T-helper 1 cell treated with Interleukin-12 subunit alpha and Interleukin-12 subunit beta and Interleukin-4 antibody, amounts not matched to agents 30 μg/mL and 1 μg/mL, for 36 hours (primary cell): Measurements from ENCODE around the gene RASSF4.

Source experiments
- H3K27ac Mint-ChIP-seq: one replicate; pipeline ENCODE4 v1.8.0; 2021; ENCODE audit warnings: mild to moderate bottlenecking, mixed read lengths
- H3K27me3 Mint-ChIP-seq: one replicate; pipeline ENCODE4 v1.8.0; 2021; ENCODE audit warnings: low read depth, mixed read lengths
- H3K36me3 Mint-ChIP-seq: one replicate; pipeline ENCODE4 v1.8.0; 2021; ENCODE audit warnings: low read depth, mixed read lengths
- H3K4me1 Mint-ChIP-seq: one replicate; pipeline ENCODE4 v1.8.0; 2021; ENCODE audit warnings: low read depth, mixed read lengths
- H3K4me3 Mint-ChIP-seq: one replicate; pipeline ENCODE4 v1.8.0; 2021; ENCODE audit warnings: mild to moderate bottlenecking, moderate library complexity, mixed read lengths
- H3K9me3 Mint-ChIP-seq: one replicate; pipeline ENCODE4 v1.8.0; 2021; ENCODE audit warnings: mixed read lengths

Gene RASSF4

DNA sequence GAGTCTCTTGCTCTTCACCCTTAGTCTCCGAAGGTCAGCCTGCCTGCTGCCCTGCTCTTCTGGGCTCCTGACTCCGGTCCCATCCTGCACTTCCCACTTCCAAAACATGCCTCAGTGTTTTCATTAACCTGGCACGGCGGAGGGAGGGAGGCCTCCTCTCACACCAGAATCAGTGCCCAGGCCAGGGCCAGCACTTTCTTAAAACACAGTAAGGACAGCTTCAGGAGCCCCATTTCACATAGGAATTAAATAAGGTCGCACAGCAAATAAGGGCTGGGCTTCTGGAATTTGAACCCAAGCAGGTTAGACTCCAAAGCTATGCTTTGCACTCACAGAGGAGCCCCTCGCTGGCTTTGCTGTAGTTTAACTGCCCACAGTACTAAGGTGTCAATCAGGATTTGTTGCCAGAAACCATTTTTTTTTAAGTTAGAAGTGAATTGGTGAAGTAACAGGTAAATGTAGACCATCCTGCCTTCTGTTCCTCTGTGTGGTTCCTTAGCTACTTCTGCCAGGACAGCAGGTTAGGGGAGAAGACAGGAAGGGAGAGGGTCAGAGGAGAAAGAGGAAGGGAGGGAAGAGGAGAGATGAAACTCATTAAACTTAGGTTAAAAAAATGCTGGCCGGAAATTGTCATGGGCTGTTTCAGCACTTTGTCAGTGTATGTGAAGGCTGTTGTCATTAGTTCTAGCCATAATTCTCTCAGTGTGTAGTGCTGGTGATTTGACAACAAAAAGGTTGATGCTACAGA, 1.1 kb downstream of the RASSF4 start:
- peak overlapping the region; percentile 80 for H3K4me3 Mint-ChIP-seq
- no peaks in the 10 kb centered on the region for H3K27me3 Mint-ChIP-seq
- no peaks in the 10 kb centered on the region for H3K9me3 Mint-ChIP-seq
- no peak overlapping the region for H3K27ac Mint-ChIP-seq
- H3K36me3 Mint-ChIP-seq, result peaks cover 10% of the 10 kb centered on the region
- H3K4me1 Mint-ChIP-seq, result peaks cover 22% of the 10 kb centered on the region

DNA sequence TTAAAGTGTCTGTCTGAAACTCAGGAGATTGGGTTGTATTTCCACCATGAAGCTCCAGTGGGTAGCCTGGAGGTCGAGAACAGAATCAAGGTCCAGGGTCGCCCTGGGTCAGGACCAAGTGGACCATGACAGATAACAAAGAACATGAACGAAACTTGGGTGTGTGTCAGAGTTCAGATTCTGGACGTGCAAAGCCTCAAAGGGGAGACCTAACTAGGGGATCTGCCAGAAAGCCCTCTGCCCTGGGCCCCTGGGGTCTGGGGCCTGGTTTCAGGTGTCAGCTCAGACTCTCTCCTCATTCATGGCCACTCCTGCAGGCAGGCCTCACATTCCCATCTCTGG, 1.6 kb downstream of the RASSF4 start:
- H3K4me1 Mint-ChIP-seq, result peaks cover 24% of the 10 kb centered on the region
- H3K9me3 Mint-ChIP-seq, result no peaks in the 10 kb centered on the region
- peaks cover 5% of the 10 kb centered on the region for H3K36me3 Mint-ChIP-seq
- no peaks in the 10 kb centered on the region for H3K27me3 Mint-ChIP-seq
- H3K4me3 Mint-ChIP-seq, result no peak overlapping the region
- no peak overlapping the region for H3K27ac Mint-ChIP-seq

DNA sequence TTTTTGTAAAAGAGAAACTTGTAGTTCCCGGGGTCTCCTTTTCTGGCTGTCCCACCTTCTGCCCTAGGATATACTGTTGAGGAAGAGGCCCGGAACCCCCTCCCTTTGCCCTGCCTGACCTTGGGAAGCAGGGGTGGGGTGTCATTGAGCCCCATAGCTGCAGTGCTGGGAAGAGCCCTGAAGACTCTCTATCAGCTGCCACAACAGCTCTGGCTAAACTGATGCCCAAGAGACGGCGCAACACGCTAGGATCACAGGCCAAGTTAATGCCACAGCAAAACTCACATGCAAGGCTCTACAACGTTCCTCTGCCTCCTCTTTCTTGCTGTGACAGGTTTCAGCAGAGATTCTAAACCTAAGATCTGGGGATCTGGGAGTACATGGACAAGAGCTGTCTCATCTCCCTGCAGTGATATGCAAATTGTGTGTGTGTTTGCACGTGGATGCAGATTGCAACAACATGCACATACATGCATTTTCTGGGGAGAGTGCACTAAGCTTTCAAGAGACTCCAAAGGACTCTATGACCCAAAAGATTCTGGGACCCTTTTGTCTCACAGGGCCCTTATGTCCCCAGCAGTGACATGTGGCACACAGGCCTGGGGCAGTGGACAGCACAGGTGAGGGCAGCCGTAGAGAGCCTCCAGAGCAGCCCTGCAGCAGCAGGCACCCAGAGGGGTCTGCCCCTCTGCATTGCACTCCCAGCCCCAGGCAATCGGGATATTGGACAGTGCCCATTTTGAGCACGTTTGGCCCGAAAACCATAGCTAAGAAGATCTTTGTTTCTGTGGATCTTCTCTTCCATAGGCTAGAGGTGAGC, 2.5 kb downstream of the RASSF4 start:
- Mint-ChIP-seq H3K27ac (no peak overlapping the region), H3K4me1 (peaks cover 25% of the 10 kb centered on the region), H3K9me3 (no peaks in the 10 kb centered on the region), H3K4me3 (no peak overlapping the region), H3K27me3 (no peaks in the 10 kb centered on the region), H3K36me3 (peaks cover 2% of the 10 kb centered on the region)

DNA sequence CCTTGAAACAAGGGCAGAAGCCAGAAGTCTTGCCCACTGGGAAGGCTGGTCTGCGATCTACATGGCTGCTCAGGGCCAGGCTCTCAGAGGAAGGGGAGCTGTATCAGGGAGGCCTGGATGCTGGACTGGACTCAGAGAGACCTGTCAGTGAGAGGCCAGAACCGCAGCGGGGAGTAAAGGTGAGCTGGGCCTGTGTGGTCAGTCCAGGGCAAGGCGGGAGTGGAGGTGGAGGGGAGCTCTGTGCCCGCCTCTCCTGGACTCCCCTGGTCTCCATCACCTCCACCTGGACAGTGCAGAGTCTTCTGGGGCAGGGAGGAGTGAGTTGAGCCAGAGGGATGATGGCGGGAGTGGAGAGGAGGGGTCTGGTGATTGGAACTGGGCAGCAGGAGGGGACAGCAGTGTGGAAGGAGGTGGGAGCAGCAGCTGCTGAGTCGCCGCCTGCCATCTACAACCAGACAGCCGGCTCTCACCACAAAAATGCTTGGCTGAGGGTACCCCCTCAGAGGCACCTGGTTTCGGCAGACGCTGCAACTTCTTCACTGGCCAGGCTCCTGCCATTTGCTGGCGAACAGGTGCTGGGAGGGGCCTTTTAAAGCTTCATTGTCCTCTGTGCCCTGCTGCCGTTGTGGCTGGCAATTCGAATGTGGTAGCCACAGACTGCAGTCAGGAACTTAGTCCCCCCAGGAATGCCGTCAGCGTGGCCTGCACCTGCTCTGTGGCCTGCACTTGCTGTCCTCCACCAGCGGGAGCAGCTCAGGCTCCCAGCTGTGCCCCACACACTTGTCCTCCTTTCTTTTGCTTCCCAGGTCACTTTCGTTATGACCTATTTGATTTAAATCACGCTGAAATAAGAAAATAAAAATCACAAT, 3.5 kb downstream of the RASSF4 start:
- Mint-ChIP-seq H3K9me3 (no peaks in the 10 kb centered on the region), H3K36me3 (peaks cover 2% of the 10 kb centered on the region), H3K4me1 (peaks cover 33% of the 10 kb centered on the region), H3K4me3 (no peak overlapping the region), H3K27ac (no peak overlapping the region), H3K27me3 (no peaks in the 10 kb centered on the region)

DNA sequence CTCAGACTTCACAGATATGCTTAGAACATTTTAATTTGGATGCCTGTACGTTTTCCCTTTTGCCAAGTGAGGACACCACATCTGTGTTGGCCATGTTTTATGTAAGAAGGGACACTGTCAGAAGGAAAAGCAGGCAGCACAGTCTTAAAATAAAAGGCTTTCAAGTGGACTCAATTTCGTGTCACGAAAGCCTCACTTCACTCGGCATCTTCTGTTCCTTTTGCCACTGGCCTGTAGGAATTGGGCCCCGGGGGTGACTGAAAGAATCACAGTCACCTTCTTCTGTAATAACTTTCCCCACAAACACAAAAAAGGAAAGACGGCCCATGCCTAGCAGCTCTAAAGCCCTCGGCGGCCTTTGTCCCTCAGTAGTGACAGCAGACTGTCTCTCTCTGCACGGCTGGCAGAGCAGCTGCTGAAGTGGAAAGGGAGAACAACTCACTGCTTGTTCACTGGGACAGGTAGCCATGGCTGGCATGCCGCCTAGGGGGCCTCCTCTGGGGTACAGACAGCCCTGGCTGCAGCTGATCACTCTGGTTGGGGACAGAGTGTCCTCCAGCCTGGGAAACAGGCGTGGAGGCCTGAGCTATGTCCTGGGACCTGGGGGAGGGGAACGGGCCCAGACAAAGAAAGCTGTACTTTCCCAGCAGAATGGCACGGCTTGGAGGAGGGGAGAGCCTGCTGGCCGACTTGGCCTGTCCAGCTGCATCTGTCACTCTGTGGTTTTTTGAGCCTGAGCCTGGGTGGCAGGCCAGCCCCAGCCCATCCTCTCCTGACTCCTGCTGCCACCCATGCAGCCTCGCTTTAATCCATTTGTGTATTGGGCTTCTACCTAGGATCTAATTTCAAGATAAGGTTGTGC, 4.4 kb downstream of the RASSF4 start:
- H3K36me3 Mint-ChIP-seq, result peaks cover 2% of the 10 kb centered on the region
- peaks cover 35% of the 10 kb centered on the region for H3K4me1 Mint-ChIP-seq
- H3K9me3 Mint-ChIP-seq, result no peaks in the 10 kb centered on the region
- H3K27ac Mint-ChIP-seq, result no peak overlapping the region
- H3K27me3 Mint-ChIP-seq, result no peaks in the 10 kb centered on the region
- H3K4me3 Mint-ChIP-seq, result no peak overlapping the region

DNA sequence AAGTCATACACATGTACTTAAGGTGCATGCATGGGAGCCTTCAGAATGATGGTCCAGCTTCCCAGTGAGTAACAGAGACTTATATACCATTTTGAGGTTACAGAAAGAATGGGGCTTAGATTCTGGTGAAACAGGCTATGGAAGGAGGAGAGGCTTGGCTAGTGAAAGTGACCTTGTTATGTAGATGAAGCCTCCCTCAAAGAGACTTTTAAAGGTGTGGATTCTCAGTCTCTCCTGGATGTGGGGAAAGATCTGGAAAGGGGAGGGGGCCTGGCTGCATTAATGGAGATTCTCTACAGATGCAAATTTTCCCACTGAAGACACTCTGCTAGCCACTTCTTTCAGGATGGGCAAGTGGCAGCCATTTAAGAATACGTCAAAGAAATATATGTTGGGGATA, 5.5 kb downstream of the RASSF4 start:
- Mint-ChIP-seq H3K4me3 (no peak overlapping the region), H3K27me3 (no peaks in the 10 kb centered on the region), H3K27ac (no peak overlapping the region), H3K9me3 (no peaks in the 10 kb centered on the region), H3K4me1 (peaks cover 40% of the 10 kb centered on the region), H3K36me3 (peaks cover 2% of the 10 kb centered on the region)

DNA sequence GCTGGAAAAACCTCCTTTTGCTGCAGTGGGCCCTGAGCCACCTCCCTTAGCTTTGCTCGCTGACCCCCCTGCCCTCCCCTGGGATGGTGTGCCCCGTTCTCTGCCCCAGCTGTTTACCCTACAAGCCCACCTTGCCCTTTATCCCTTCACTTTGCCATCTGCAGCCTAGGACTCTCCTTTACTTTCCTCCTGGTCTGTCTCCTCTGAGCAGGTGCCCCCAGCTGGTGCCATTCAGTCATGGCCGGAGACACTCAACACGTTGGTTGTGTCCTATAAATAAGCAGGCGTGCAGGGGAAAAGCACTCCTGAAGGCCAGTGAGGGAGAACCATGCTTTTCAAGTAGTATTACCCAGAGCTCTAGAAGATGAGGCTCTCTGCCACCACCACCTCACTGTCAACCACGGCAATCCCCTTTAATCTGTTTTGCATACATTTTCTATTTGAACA, 6.1 kb downstream of the RASSF4 start:
- Mint-ChIP-seq H3K27ac (peak overlapping the region; percentile 38), H3K36me3 (peaks cover 2% of the 10 kb centered on the region), H3K9me3 (no peaks in the 10 kb centered on the region), H3K27me3 (no peaks in the 10 kb centered on the region), H3K4me3 (no peak overlapping the region), H3K4me1 (peaks cover 38% of the 10 kb centered on the region)

DNA sequence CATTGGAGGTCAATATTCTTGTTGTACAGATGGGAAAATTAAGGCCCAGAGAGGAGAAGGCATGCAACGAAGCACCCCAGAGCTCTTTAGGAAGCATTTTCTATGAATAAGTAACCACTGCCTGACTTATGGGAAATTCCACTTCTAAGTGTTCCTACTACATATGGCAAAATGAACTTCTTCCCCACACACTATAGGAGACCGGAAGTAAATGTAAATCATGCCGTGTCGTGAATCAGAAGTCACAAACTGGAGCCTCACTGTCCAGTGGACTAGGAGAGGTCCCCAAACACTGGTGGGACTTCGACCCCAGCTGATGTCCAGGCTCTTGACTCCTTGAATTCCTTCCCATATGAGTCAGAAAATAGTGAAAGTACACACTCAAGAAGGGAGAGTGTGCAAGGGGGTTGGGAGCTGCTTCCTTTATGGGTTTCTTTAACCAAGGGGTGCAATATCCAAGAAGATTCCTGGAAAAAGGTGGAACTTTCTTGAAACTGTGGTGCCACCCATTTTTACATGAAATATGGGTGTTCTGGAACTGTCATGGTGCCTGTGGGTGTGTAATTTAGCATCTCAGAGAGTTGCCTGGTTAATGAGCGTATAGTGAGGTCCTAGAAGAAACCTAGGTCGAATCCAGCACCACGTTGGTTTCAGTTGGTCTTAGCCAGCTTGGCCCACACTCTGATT, 6.7 kb downstream of the RASSF4 start:
- H3K4me3 Mint-ChIP-seq, result no peak overlapping the region
- H3K4me1 Mint-ChIP-seq, result peaks cover 36% of the 10 kb centered on the region
- H3K36me3 Mint-ChIP-seq, result peaks cover 2% of the 10 kb centered on the region
- H3K9me3 Mint-ChIP-seq, result no peaks in the 10 kb centered on the region
- peak overlapping the region; percentile 38 for H3K27ac Mint-ChIP-seq
- no peaks in the 10 kb centered on the region for H3K27me3 Mint-ChIP-seq

DNA sequence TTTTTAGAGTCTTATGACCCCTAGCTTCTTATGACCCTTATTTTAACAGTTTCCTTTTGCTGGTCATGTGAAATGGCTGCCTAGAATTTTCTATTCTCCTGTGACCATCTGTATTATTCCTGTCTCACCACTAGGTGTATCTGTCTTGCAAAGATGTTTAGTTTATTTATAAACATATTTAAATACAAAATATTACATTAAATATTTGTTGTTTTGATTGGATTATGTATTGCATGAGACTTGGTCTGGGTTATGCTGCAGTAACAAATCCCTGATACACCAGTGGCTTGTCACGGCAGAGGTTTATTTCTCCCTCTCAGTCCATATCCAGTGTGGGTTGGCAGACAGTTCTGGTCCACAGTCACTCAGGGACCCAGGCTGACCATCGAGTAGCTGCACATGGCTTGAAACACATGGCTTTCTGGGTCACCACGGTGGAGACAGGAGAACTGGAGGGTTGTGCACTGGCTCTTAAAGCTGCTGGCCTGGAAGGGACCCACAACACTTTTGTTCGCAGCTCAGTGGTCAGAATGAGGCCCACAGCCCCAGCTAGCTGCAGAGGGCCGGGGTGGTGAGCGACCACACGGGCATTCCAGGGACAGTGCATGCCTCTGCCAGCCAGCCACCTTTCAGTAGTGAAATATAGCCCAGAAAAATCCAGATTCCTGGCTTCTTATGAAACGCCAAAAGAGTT, 7.4 kb downstream of the RASSF4 start:
- Mint-ChIP-seq H3K4me3 (no peak overlapping the region), H3K27ac (no peak overlapping the region), H3K9me3 (no peaks in the 10 kb centered on the region), H3K36me3 (peaks cover 2% of the 10 kb centered on the region), H3K27me3 (no peaks in the 10 kb centered on the region), H3K4me1 (peaks cover 36% of the 10 kb centered on the region)

DNA sequence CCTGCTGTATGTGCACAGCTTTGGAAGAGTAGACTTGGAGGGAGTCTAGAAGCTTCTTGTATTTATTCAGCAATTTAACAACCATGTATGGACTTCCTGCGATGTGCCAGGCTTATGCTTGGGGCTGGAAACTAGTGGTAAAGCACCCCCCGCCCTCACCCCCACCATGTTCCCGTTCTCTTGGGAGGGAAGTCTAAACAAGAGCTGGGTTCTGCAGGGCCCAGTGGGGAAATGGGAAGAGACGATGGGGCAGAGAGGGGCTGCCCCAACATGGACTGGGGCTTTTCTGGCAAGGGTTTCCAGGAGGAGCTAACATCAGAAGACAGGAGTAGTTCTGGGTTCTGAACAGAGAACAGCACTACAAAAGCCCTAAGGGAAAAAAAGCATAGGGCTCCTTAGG, 8.0 kb downstream of the RASSF4 start:
- Mint-ChIP-seq H3K36me3 (peaks cover 2% of the 10 kb centered on the region), H3K27me3 (no peaks in the 10 kb centered on the region), H3K4me1 (peaks cover 36% of the 10 kb centered on the region), H3K27ac (peak overlapping the region; percentile 84), H3K4me3 (peak overlapping the region; percentile 56), H3K9me3 (no peaks in the 10 kb centered on the region)

DNA sequence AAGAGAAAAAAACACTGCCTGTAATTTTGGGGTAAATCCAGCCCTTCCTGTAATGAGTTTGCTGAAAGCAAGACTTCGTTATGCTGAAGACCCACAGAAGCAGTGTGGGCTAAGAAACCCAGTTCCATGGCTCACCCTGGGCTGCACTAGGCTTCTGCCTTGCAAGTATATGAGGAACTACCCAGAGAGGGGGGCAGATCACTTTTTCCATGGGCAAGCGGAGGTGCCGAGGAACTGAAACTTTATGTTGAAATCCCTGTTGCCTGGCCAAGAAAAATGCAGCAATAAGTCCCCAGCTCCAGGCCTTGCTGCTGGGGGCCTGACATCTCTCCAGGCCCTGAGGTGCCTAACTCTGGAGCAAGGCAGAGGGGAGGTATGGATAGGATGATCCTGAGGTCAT, 8.5 kb downstream of the RASSF4 start:
- Mint-ChIP-seq H3K4me3 (peak overlapping the region; percentile 56), H3K4me1 (peaks cover 37% of the 10 kb centered on the region), H3K27me3 (no peaks in the 10 kb centered on the region), H3K9me3 (no peaks in the 10 kb centered on the region), H3K27ac (peak overlapping the region; percentile 84), H3K36me3 (peaks cover 2% of the 10 kb centered on the region)

DNA sequence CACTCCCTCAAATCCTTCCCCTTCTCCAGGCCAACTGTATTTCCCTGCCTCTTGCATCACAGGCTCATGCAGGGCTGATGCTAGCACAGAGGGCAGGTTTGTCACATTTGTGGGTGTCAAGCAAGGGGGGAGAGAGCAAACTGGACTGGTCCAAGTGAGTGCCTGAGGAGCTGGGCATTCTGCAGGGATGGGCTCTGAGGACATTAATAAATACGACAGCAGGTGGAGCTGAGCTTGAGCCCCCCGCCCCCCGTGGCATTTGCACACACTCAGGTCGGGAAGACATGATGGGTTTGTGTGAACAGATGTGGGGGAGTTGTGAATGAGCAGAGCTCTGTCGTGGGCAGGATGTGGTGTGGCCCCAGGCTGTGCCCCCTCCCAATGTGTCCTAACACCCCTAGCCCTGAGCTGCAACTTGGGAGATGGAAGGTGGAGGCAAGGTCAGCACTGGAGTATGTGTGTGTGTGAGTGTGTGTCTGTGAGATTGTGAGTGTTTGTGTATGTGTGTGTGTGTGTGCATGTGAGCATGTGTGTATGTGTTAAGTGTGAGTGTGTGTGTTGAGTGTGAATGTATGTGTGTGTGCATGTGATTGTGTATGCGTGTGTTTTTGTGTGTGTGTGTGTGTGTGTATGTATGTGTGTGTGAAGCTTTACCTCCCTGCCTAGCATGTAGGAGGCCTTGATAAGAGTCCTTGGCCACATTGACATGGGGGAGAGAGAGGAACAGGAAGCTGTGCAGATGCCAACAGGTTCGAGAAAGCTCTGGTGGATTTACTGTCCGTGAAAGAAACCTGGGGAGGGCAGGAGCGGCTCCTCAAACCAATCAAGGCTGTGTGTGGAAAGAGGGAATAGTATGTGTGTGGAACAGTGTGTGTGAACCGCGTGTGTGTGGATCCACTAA, 9.1 kb downstream of the RASSF4 start:
- H3K9me3 Mint-ChIP-seq, result no peaks in the 10 kb centered on the region
- H3K36me3 Mint-ChIP-seq, result peaks cover 2% of the 10 kb centered on the region
- peak overlapping the region; percentile 50 for H3K27ac Mint-ChIP-seq
- H3K27me3 Mint-ChIP-seq, result no peaks in the 10 kb centered on the region
- H3K4me1 Mint-ChIP-seq, result peaks cover 43% of the 10 kb centered on the region
- peak overlapping the region; percentile 37 for H3K4me3 Mint-ChIP-seq
